Measurements from ENCODE around the gene MYO5B.

Gene MYO5B

DNA sequence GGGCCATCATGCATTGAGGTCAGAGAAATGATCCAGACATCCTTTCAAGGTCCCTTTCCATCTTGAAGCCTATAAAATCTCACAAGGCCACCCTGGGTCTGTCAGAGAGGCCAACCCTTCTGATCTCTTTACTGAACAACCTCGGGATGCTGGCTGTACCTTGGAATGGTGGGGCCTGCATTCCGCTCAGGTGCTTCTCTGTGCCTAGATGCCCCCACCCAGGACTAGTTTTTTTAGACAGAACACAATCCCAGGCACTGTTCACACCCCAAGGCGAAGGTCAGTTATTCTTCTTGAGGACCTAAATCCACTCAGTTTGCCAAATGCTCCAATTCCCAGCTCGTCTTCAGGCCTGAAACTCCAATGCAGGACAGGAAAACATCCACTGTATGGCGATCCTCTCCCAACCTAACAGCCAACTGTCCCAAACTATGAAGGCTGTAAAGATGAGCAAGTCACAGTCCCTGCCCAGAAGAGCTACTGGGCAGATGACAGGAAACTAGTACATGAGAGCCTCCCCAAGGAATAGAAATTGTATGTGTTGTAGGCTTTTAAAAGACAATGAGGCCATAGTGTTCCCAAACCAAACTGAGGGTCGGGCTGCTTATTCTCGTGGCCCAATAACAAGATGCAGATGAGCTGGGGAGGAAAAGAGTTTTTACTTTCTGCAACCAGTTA, 227.2 kb downstream of the MYO5B start:
- no peak for DNase-seq (ENCODE audit: low read depth)

DNA sequence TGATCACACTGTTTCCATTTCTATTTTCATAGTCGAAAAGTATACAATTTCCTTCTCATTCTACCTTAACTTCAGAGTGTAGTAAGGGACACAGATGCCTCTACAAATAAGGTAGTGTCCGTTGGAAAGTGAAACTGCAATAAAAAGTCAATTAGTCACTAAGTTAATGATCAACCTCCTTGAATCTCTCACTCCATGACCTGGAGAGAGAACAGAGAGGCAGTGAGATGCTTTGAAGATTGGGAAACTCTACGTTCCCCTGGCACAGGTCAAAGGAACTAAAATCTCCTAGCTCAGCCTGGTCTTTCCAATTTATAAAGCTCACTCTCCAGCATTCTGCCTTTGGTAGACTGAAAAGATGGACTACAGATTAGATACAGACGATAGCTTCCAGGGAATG, 227.8 kb downstream of the MYO5B start:
- no peak for DNase-seq (ENCODE audit: low read depth)

DNA sequence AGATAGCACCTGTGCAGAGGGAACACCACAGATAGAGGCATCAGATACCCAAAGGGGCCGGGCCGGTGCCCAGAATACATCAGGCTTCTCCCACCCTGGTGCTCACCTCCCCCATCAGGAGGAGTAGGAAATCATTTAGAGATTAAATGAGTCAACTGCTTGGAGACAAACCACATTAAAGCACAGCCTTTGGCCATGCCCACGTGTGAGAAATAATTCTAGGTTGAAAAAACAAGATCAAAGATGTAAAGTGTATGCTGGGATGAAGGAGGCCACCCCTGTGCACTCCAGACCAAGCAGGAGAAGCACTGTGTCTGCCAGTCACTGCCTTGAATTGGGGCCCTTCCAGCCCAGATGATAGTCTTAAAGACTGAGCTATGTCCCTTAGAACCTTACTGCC, 228.9 kb downstream of the MYO5B start:
- no peak for DNase-seq (ENCODE audit: low read depth)

DNA sequence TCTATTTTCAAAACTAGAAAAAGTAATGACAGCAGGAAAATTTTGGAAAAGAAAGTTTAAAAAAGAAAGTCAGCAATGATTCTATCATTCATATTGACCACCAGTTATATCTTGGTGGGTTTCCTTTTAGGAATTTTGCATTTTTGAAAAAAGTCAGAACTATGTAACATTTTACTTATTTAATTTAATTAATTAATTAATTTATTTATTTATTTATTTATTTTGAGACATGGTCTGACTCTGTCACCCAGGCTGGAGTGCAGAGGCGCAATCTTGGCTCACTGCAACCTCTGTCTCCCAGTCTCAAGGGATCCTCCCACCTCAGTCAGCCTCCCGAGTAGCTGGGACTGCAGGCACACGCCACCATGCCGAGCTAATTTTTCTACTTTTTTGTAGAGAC, 231.7 kb downstream of the MYO5B start:
- DNase-seq (ENCODE audit: low read depth) = no peak

DNA sequence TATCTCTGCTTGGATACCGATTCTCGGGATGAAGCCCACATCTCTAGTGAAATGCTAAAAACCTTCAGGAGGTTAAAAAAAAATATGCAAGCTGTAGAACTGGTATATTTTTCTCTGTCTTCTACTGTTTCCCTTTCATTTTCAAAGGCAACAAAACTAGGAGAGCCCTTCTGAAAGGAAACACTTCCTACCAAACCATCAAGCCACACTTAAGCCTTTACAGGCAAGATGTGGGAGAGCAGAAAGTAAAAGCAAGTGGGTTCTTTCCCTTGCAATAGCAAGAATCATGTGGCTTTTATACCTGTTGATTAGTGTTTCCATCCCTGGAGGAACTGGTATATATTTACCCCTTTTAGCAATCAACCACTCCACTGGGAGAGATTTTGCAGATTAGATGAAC, 233.7 kb downstream of the MYO5B start:
- no peak for DNase-seq (ENCODE audit: low read depth)

DNA sequence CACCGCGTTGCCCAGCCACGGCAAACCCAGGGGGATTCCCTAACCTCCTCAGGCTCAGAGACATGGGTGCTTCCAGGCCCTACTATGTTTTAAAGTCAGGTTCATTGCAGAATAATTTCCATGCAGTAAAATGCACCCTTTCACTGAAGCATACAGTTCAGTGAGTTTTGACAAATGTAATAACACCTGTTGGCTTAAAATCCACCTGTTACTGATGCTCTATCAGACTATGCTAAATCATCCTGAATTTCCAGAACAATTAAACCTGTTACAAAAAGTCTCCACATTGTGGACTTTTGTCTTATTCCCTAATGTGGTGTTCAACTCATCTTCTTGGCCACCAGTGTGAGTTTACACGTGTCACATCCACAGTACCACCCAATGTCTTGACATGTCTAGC, 234.6 kb downstream of the MYO5B start:
- DNase-seq (ENCODE audit: low read depth) = no peak

DNA sequence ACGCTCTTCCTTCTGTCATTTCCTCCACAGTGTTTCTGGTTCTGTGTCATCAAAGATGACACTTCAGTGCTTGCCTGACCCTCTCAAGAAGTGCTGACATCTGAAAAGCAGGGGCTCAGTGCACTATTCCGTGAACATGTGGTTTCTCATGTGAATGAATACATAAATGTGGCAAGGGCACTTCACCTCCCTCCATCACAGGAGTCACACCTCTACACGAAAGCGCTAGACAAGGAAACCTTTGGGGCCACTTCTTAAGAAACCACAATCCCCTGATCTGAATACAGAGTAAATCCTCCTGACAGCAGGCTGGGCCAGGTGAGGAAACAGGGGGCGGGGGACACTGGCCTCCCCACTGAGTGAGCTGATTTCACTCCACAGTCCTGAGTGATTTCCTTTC, 235.8 kb downstream of the MYO5B start:
- no peak for DNase-seq (ENCODE audit: low read depth)

DNA sequence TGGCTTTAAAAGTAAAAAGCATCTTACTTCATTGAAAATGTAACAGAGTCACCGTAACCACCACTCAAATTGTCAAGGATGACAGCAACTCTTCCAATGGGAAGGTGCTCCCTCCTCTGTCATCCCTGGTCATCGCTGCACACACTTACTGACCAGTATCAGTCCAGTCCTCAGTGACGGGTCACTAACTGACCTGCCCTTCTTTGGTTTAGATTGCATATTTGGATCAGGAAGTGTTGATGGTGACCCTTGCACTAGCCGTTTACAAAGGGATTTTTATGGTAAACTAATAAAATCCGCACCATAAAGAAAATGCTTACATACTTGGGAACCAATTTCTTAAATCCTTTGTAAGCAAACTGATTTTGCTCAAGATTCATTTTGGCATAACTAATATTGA, 239.7 kb downstream of the MYO5B start:
- no peak for DNase-seq (ENCODE audit: low read depth)

DNA sequence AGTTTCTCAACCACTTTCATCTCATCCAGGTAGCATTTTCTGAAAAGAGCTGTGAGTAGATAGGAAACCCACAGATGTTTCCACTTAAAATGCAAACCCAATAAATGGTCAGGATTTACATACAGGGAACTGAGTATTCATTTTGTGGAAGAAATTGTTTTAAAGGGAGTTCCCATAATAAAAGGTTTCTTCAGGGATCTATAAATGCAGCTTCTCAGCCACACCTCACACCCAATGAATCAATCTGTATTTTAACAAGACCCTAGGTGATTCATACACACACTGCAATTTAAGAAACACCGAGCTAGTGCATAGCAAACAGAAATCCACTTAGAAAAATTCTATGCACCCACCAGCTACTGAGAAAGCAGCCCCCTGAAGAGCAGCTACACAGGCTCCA, 241.6 kb downstream of the MYO5B start:
- DNase-seq (ENCODE audit: low read depth) = no peak

DNA sequence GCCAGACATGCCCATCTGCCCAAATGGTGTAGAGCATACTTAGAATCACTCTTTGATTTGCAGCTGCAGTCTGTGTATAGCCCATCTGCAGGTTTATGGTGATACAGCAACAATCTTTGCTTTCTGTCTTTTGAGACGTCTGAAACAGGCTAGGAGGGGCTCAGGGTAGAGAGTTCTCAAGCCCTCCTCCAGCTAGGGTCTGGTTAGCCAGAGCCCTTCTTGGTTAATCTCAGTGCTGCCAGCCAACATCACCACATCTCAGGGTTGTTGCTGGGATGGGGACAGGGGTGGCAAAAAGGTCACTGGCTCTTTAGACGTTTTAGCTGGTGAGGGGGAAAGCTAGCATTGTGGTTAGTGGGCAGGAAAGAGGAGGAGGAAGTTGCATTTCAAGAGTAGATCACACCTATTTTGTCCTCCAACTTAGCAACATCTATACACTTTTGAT, 245.0 kb downstream of the MYO5B start:
- DNase-seq (ENCODE audit: low read depth) = no peak

DNA sequence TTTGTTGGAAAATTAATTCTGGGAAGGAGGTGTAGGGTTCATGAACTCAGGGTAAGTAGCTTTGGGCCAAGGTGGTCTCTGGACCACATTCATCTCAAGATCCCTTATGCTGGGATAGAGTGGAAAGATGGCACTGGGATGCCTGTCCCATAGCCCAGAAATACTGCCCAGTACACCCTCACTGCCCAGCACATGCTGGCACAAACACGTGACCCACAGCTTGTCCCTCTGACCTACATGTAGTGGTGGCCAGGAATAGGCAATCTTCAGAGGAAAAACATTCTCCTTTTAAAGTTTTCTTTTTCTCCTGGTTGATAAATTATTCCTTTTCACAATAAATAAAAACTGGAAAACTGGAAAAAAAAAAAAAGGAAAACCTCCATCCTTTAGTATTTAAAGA, 246.0 kb downstream of the MYO5B start:
- no peak for DNase-seq (ENCODE audit: low read depth)

DNA sequence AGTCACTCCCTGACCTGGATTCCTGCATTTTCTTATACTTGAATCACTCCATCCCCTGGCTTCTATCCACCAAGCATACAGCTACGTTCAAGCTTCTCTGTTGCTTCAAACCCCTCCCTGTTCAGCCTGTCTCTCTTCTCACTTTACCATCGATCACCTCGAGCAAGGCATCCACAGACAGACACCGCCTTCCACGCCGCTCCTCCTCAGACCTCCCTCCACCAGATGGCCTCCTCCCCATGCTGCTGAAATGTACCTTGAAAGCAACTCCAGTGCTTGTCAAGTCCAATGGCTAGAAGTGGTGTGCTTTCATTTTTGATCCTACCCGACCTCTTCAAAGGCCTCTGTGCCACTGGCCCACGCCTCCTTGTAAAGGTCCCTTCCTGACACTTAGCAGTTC, 250.3 kb downstream of the MYO5B start:
- DNase-seq (ENCODE audit: low read depth) = no peak

DNA sequence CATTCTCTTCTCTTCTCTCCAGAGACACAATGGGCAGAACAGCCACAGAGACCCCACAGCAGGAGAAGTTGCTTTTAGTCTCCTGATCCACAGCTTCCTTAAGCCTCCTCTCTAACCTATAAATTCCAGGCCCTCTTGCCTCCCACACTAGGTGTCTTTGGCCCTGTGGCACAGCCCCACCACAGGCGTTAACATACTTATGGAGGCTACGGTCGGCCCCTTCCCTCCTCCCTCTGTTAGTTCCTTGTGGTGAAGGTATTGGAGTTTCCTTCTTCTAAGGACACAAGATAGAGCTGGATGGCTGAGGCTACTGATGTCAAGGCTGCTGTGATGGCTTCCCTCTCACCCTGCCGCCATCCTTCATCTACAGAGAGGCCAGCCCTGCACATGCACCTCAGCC, 258.1 kb downstream of the MYO5B start:
- no peak for DNase-seq (ENCODE audit: low read depth)

DNA sequence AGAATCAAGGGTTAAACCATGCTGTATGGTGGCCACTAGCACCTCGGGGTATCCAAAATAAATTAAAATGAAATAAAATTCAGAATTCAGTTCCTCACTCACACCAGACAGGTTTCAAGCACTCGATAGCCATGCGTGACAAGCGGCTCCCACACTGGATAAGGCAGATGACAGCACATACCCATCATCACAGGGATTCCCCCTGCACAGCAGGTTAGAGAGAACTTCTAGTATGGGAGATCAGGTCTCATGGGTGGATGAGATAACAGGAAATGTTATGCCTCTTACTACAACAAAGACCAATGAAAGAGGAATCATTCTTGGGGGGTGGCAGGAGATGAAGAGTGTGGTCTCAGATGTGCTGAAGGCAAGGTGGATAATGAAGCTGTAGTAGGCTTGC, 259.7 kb downstream of the MYO5B start:
- DNase-seq (ENCODE audit: low read depth) = no peak

DNA sequence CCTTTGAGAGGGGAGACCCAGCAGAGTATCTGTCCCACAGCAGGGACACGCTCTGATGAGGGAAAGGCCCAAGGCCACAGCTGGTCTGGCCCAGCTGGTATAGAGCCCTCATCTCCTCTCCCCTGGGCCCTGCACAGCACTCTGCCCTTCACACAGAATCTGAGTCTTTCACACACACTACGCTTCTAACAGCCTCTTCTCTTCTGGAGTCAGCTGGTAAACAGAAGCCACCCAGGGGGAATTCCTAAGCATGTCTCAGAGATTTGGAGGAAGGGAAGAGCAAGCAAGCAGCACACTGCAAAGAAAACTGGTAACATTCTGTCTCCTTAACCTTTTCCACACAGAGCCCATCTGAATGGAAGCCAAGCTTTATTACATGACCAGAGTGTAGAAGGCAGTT, 260.5 kb downstream of the MYO5B start:
- no peak for DNase-seq (ENCODE audit: low read depth)

DNA sequence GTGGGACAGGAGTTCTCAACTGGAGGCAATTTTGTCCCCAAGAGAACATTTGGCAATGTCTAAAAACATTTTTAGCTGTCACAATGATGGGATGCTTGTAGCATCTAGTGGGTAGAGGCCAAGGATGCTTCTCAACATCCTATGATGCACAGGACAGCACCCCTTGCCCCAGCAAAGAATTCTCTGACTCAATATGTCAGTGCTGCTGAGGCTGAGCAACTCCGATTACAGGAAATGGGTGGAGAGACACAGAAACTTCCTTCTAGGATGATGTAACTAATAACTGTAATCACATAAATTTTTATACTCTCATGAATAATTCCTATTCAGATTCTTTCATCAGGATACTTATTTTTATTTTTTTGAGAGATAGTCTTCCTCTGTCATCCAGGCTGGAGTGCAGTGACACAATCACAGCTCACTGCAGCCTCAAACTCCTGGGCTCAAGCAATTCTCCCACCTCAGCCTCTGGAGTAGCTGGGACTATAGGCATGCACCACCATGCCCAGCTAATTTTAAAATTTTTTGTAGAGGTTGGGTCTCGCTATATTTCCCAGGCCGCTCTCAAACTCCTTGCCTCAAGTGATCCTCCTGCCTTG, 261.3 kb downstream of the MYO5B start:
- DNase-seq (ENCODE audit: low read depth) = no peak

DNA sequence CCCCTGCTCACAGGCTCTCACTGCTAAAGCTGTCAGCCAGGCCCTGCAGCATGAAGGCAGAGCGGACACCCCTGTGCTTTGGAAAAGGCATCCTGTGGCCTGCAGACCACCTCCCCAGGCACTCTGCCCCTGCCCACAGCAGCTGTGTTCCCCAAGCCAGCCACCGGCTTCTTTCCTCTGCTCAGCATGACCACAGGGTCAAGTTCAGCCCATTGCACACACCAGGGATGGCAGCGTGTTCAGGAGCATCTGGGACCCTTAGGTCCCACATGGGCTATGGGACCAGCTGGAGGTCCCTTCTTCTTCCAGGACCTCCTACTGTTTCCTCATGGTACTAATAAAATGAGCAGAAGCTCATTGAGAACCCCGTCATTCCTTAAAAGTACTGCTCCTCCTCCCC, 263.2 kb downstream of the MYO5B start:
- DNase-seq (ENCODE audit: low read depth) = no peak

DNA sequence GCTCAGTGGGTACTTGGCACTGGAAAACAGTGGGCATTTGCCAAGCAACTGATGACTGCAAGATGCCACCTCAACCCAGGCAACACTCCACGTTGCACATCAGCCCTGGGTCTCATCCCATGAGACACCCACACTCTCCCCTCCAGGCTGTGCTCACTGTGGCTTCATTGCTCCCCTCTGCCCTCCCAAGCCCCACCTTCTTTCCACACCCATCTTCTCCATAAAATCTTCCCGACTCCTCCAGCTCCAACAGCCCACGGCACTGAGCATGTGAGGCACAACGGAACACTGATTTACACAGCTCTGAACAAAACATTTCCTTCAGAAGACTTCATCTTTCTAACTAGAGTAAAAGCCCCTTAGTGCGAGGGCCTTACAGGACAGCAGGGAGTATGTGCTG, 263.8 kb downstream of the MYO5B start:
- no peak for DNase-seq (ENCODE audit: low read depth)

DNA sequence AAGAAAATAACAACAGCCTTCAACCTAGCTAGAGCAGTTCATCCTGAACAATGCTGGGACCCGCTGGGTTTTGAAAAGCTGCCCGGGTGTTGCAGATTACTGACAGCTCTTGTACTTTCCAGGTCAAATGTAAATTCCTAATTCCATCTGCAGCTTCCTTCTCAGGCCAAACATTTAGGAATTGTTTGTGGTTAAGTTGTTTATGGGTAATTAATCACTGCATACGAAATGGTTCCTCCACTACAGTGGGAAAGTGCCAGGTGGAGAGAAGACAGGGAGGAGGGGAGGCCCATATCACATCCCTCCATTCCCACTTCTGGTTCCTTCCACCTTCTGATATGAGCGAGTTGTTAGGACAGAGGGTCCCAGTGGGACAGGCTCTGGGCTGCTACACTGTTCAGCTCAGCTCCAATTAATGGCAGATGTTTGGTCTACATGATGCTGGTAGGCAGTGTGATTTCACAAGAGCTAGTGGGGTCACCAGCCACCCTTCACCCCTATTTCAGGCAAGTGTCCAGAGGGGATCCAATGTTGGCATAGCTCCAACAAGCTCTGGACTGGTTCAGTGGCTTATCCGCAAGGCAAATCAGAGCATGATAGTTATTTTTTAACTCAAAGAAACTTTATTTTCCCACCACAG, 268.7 kb downstream of the MYO5B start:
- no peak for DNase-seq (ENCODE audit: low read depth)

DNA sequence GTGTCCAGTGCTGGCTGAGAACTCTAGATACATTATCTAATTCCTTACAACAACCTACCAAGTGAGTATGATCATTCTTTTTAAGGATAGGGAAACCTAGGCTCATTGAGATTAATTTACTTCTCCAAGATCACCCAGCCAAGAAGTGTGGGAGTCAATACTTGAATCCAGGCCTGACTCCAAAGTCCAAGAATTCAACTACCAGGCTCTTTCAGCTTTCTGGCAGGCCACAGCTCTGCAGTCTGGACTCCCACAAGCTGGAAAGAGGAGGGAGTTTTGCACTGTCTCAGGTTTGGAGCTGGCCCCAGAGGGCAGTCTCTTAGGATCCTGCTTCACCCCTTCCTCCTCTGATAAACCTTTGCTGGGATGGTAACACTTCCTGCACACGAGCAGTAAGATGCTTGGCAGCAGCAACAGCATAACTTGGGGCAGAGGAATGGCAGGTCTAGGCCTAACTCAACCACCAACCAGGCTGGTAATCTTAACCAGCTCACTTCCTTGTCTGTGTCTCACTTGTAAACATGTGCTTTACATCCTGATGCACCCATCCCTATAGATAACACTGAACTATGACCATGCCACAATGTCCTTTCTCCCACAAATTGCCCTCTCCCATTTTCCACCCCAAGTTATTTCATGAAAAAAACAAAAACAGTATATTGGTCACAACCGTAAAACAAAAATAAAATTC, 270.5 kb downstream of the MYO5B start:
- DNase-seq (ENCODE audit: low read depth) = no peak

DNA sequence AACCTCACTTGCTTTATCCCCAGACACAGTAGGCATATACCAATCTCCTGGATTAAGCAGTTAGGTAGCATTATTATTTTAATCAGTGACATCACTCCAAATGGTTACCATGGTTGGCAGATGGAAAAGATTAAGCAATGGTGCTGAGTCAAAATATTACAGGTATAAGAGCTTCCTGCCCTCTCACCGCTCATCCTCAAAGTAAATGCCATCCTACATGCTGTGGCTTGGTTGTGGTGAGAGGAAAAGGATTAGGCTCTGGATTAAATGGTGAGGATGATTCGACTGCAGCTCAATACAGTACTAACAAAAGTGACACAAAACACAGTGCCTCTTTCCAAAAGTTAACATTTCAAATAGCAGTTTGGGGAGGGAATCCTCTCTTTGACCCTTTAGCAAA, 272.7 kb downstream of the MYO5B start:
- DNase-seq (ENCODE audit: low read depth) = no peak

DNA sequence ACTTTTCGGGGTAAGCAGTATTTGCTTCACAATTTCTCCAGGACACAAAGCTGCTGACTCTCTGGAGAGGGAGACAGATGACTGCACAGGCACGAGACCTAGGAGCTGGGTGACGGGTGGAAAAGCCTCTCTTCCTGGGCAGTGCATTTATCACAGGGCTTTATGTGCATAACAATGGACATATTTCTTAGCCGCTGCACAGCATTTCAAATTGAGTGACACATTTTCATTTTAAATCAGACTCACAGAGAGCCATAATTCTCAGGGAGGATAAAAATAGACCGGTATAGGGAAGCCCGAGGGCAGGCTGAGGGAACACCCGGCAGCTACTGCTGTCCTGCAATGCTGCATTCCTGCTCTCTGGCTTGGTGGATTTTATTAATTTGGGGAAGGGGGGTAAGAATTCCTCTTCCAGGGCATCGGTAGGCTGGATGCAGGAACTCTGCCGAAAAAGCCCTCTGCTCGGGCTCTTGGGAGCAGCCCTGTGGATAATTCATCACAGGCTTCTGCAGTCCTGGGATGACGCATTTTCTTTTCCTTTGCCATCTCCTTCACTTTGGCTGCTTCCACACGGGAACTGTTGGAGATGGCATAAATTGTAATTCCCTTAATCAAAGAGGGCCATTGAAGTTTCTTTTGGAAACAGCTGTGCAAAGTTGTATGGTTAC, 273.5 kb downstream of the MYO5B start:
- no peak for DNase-seq (ENCODE audit: low read depth)

DNA sequence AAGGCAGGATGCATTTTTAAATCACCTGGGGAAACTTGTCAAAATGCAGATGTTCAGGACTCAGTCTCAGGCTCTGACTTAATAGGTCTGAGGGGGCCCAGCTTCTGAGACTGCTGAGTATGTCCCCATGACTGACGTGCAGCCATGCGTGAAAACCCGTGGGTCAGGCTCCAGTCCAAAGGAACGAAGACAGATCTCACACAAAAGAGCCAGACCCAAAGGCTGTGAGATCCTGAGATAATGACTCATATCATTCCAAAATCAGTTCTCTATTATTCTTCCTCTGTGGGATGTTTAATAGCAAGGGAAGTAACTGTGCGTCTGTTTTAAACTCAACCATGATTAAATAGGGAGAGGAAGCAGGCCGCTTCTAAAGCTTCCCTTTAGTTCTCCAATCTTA, 274.2 kb downstream of the MYO5B start:
- DNase-seq (ENCODE audit: low read depth) = no peak

All from stimulated activated CD4-positive, alpha-beta T cell treated with anti-CD3 and anti-CD28 coated beads, Interleukin-2, amount 100 ng/mL, for 4 hours (primary cell).